Suprapubic skin (tissue), 4 donors: Measurements from ENCODE around the gene PSMC4. TPM values are rescaled to one million over a fixed set of nuclear protein-coding genes. Genes with fewer than 3 reads are reported as not detected.

Source experiments
- DNase-seq, 2 donors: peaks; one replicate each; pipeline ENCODE4 v3.0.0-alpha.2; 2019; ENCODE audit warnings: low spot score in 2 of 2
- H3K27ac ChIP-seq: fragments of 200-600 bp; sonication (generic); one replicate; pipeline ENCODE4 v1.5.1; 2019
- H3K27me3 ChIP-seq: fragments of 200-600 bp; sonication (generic); one replicate; pipeline ENCODE4 v1.5.1; 2019
- H3K36me3 ChIP-seq: fragments of 200-600 bp; sonication (generic); one replicate; pipeline ENCODE4 v1.5.1; 2019
- H3K4me1 ChIP-seq: fragments of 200-600 bp; sonication (generic); one replicate; pipeline ENCODE4 v1.5.1; 2019
- H3K4me3 ChIP-seq: fragments of 200-600 bp; sonication (generic); one replicate; pipeline ENCODE4 v1.5.1; 2019; ENCODE audit warnings: mild to moderate bottlenecking
- H3K9me3 ChIP-seq: fragments of 200-600 bp; sonication (generic); one replicate; pipeline ENCODE4 v1.5.1; 2019
- EP300 ChIP-seq: sonication (generic); formaldehyde crosslinking; IDR thresholded peaks from one replicate; pipeline ENCODE4 v1.6.1; 2017; ENCODE audit warnings: antibody characterized with exemption
- POLR2A ChIP-seq, 2 donors: fragments of 450-650 bp; IDR thresholded peaks; one replicate each; pipeline ENCODE4 v1.6.1; 2017; ENCODE audit warnings: antibody characterized with exemption in 2 of 2, mild to moderate bottlenecking in 2 of 2, moderate library complexity in 2 of 2
- POLR2AphosphoS5 ChIP-seq, 3 donors: sonication (generic); formaldehyde crosslinking; IDR thresholded peaks; one replicate each; pipeline ENCODE4 v1.6.1; 2017; ENCODE audit warnings: antibody characterized with exemption in 3 of 3
- WGBS: methylation state at CpG from one replicate; pipeline ENCODE4 v1.1.5; 2018; 5-methylcytosine and 5-hydroxymethylcytosine counted together
- total RNA-seq, 4 donors: library from RNA; depleted of rRNA; stranded (reverse); fragments of >200 nt; gene quantifications; one replicate each; pipeline ENCODE4 v1.1.0, GENCODE V29; 2016
- TF ChIP-seq, protein P1 (sequence below), 2 donors: fragments of 200-600 bp in 1 of 2; fragments of 450-650 bp in 1 of 2; sonication (generic) in 1 of 2; IDR thresholded peaks; one replicate each; pipeline ENCODE4 v1.5.1; 2016 to 2019; ENCODE audit warnings: antibody characterized with exemption in 2 of 2, mild to moderate bottlenecking in 1 of 2, moderate library complexity in 1 of 2

Gene PSMC4
- total RNA-seq, 4 donors from 2014 or later, result 53.8 to 109 (median 95.9) TPM

GRCh38 chr19:39935364-39935661 lies 35.7 kb upstream of the PSMC4 start:
- peak in 1 of 2 donors; percentile 37 for DNase-seq
- H3K27ac ChIP-seq, result no peak overlapping the region
- H3K4me3 ChIP-seq, result no peak overlapping the region
- no peaks in the 10 kb centered on the region for H3K4me1 ChIP-seq
- H3K9me3 ChIP-seq, result no peaks in the 10 kb centered on the region
- peaks cover 10% of the 10 kb centered on the region for H3K27me3 ChIP-seq
- TF ChIP-seq, protein P1, sequence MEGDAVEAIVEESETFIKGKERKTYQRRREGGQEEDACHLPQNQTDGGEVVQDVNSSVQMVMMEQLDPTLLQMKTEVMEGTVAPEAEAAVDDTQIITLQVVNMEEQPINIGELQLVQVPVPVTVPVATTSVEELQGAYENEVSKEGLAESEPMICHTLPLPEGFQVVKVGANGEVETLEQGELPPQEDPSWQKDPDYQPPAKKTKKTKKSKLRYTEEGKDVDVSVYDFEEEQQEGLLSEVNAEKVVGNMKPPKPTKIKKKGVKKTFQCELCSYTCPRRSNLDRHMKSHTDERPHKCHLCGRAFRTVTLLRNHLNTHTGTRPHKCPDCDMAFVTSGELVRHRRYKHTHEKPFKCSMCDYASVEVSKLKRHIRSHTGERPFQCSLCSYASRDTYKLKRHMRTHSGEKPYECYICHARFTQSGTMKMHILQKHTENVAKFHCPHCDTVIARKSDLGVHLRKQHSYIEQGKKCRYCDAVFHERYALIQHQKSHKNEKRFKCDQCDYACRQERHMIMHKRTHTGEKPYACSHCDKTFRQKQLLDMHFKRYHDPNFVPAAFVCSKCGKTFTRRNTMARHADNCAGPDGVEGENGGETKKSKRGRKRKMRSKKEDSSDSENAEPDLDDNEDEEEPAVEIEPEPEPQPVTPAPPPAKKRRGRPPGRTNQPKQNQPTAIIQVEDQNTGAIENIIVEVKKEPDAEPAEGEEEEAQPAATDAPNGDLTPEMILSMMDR (IDR thresholded peaks at IDR 0.05), result no peak
- TF ChIP-seq POLR2AphosphoS5 (IDR thresholded peaks at IDR 0.05) (no peak), POLR2A (IDR thresholded peaks at IDR 0.05) (no peak), EP300 (no peak)
- WGBS, result 84% methylated on average over 5 of the region's 5 CpGs
- H3K36me3 ChIP-seq, result no peaks in the 10 kb centered on the region

GRCh38 chr19:39936020-39936419 lies 34.9 kb upstream of the PSMC4 start:
- TF ChIP-seq POLR2A (IDR thresholded peaks at IDR 0.05), result no peak
- H3K9me3 ChIP-seq, result no peaks in the 10 kb centered on the region
- no peaks in the 10 kb centered on the region for H3K36me3 ChIP-seq
- peaks cover 10% of the 10 kb centered on the region for H3K27me3 ChIP-seq
- no peak for DNase-seq
- no peaks in the 10 kb centered on the region for H3K4me1 ChIP-seq
- H3K27ac ChIP-seq, result no peak overlapping the region
- 29% methylated on average over 3 of the region's 3 CpGs for WGBS
- no peak overlapping the region for H3K4me3 ChIP-seq

DNA sequence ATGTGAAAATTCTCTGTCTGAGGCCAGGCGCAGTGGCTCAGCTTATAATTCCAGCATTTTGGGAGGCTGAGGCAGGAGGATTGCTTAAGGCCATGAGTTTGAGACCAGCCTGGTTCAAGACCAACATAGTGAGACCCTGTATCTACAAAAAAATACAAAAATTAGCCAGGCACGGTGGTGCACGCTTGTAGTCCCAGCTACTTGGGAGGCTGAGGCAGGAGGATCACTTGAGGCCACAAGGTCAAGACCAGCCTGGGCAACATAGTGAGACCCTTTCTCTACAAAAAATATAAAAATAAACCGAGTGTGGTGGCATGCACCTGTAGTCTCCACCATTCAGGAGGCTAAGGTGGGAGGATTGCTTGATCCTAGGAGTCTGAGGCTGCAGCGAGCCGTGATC lies 34.3 kb upstream of the PSMC4 start:
- peaks cover 10% of the 10 kb centered on the region for H3K27me3 ChIP-seq
- 79% methylated on average over 6 of the region's 6 CpGs for WGBS
- H3K4me3 ChIP-seq, result no peak overlapping the region
- DNase-seq, result no peak
- TF ChIP-seq, protein P1 (IDR thresholded peaks at IDR 0.05), result no peak
- TF ChIP-seq POLR2AphosphoS5 (IDR thresholded peaks at IDR 0.05) (no peak), POLR2A (IDR thresholded peaks at IDR 0.05) (no peak), EP300 (no peak)
- H3K4me1 ChIP-seq, result no peaks in the 10 kb centered on the region
- H3K27ac ChIP-seq, result no peak overlapping the region
- no peaks in the 10 kb centered on the region for H3K9me3 ChIP-seq
- no peaks in the 10 kb centered on the region for H3K36me3 ChIP-seq

DNA sequence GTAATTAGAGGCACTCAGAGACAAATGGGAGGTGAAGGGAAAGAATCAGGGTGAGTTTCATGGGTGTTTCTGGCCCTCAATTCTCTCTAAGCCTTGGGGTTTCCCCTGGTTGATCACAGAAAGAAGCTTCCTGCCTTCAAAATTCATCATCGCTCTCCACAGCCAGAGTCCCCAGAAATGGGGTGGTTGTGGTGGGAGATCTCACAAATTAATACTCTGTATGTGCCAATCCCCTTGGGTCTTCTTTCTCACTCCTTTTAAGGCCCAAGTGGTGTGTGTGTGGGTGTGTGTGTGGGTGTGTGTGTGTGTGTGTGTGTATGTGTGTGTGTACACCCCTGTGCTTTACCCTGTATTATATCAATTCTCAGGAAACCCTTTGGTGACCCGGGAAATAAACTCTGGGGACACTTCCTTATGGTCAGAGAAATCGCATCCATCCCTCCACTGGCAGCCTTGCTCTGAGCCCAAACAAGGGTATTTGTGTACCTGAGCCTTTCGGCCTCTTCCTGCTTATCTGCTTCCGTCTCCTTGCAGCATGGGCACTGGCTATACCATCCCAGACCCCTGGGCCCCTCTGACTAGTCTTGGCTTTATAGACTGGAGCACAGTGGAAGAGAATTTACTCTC lies 33.8 kb upstream of the PSMC4 start:
- WGBS, result 74% methylated on average over 5 of the region's 5 CpGs
- TF ChIP-seq, protein P1 (IDR thresholded peaks at IDR 0.05), result no peak
- TF ChIP-seq POLR2AphosphoS5 (IDR thresholded peaks at IDR 0.05) (no peak), POLR2A (IDR thresholded peaks at IDR 0.05) (no peak), EP300 (no peak)

GRCh38 chr19:39937787-39938186 lies 33.2 kb upstream of the PSMC4 start:
- Histone ChIP-seq H3K27ac (no peak overlapping the region), H3K36me3 (no peaks in the 10 kb centered on the region), H3K27me3 (peaks cover 10% of the 10 kb centered on the region), H3K9me3 (no peaks in the 10 kb centered on the region), H3K4me1 (no peaks in the 10 kb centered on the region), H3K4me3 (no peak overlapping the region)
- TF ChIP-seq, protein P1 (IDR thresholded peaks at IDR 0.05), result no peak
- no peak for TF ChIP-seq POLR2A (IDR thresholded peaks at IDR 0.05)
- no peak for TF ChIP-seq EP300
- no peak for TF ChIP-seq POLR2AphosphoS5 (IDR thresholded peaks at IDR 0.05)
- DNase-seq, result no peak
- 57% methylated on average over 2 of the region's 2 CpGs for WGBS

More for the DNA sequence above, 33.8 kb upstream of the PSMC4 start:
- Histone ChIP-seq H3K4me1 (no peaks in the 10 kb centered on the region), H3K4me3 (no peak overlapping the region), H3K27ac (no peak overlapping the region), H3K36me3 (no peaks in the 10 kb centered on the region), H3K9me3 (no peaks in the 10 kb centered on the region), H3K27me3 (peaks cover 10% of the 10 kb centered on the region)
- no peak for DNase-seq

DNA sequence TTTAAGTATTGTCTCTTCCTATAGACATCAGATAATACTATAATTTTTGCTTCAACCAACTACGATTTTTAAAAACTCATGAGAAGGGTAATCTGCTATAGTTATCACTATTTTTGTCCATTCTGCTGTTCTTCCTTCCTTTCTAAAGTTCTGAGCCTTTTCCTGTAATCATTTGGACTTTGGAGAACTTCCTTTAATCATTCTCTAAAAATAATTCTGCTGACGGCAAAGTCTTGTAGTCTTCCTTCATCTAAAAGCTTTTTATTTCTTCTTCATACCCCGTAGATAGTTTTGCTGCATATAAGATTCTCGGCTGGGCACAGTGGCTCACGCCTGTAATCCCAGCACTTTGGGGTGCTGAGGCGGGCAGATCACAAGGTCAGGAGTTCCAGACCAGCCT lies 31.4 kb upstream of the PSMC4 start:
- H3K27ac ChIP-seq, result no peak overlapping the region
- no peaks in the 10 kb centered on the region for H3K4me1 ChIP-seq
- H3K9me3 ChIP-seq, result no peaks in the 10 kb centered on the region
- TF ChIP-seq POLR2A (IDR thresholded peaks at IDR 0.05) (no peak), POLR2AphosphoS5 (IDR thresholded peaks at IDR 0.05) (no peak), EP300 (no peak)
- TF ChIP-seq, protein P1 (IDR thresholded peaks at IDR 0.05), result no peak
- H3K27me3 ChIP-seq, result peaks cover 10% of the 10 kb centered on the region
- DNase-seq, result no peak
- H3K4me3 ChIP-seq, result no peak overlapping the region
- no peaks in the 10 kb centered on the region for H3K36me3 ChIP-seq
- WGBS, result 74% methylated on average over 6 of the region's 6 CpGs
